ENCODE data around the gene COMMD8.
"Not testable (repeated sequence)": the region's sequence is repeated elsewhere in the genome, so short reads cannot be mapped to it uniquely, and the experiment has no call there.

COMMD8 gene

DNA sequence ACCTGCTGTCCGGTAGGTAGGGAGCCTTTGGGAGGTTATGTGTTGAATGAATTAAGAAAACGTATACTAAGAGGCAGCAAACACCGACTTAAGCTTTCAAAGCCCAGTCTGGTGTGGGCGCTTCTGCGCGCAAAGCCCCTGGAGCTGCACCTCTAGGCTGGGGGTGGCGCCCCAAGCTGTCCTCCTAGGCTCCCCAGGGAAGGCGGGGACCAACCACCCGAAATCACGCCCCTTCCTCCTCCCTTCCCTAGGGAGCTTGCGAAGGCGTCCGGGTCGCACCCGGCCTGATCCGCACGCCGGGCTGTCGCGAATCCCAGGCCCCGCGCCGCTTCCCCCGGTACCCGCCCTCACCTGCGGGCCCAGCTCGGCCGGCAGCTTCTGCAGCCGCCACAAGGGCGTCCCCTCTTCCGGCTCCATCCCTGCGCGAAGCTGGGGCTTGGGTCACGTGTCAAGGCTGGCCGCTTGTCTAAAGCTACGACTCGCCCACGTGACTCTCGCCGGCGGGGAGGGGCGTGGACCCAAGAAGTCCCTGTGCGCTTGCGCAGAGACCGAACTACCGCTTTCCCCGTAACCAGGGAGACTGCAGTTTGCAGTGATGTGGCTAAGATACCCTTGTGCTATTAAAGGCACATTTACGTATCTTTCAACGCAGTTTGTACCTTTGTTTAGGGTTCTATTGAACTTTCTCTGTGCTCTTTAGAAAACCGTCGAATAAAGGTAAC is at the start of gene COMMD8:
Gene COMMD8, minus strand, starts transcription at position 468 of the 722 bp plus-strand sequence. Its CDS starts 51 bp downstream, at position 417.
- DNase-seq = peak; percentile 96

DNA sequence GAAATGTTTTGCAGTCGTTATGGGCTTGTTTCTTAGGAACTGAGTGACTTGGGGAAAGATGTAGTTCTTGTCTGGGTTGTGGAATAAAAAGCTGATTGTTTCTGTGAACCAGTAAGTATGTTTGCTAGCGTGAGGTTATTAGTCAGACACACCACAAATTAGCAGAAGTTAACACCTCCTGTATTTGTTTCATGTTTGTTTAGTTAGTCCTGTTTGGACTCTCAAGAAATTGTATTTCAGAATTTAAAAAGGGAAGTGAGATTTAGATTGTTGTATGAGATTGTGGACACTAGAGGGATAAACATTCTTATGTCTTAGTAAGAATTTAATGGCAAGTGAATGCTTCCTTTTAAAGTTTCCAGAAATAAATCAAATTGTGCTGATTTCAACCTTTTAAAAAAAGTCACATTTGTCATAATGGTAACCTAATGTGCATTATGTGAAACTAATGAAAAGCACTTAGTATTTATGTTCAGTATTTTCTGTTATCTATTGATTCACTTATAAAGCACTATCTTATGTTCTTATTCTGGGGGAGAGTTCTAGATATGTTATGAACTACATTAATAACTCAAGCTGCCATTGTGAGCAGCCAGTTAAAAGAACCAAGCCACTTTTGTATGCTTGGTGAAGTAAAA is 47.1 kb upstream of the COMMD8 start:
- no peak for DNase-seq

DNA sequence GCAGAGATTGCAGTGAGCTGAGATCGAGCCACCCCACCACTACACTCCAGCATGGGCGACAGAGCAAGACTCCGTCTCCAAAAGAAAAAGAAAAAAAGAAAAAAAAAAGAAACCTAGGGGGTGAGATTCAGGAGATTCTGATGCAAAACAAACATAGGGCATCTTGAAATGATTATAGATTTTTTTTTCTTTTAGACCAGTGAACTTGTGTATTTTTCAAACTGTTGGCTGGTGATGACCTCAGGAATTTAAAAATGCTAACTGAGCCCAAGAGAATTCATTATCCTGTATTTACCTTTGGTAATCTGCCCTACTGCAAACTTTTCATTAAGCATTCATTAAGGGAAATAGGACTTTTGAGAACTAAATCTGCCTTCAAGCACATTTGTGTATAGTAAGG is 42.2 kb upstream of the COMMD8 start:
- DNase-seq = no peak

DNA sequence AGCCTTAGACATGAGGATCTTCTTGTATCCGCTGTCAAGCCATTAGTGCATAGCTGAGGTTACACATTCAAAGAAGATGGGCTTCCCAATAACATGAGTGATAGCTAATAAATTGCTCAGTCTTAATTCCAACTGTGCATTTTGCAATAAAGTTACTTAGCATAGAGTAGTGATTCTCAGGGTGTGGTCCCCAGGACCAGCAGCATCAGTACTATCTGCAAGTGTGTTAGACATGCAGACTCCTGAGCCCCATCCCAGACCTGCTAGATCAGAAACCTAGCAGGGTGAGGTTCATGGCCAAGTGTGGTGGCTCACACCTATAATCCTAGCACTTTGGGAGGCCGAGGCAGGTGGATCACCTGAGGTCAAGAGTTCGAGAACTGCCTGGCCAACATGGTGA is 41.6 kb upstream of the COMMD8 start:
- no peak for DNase-seq

DNA sequence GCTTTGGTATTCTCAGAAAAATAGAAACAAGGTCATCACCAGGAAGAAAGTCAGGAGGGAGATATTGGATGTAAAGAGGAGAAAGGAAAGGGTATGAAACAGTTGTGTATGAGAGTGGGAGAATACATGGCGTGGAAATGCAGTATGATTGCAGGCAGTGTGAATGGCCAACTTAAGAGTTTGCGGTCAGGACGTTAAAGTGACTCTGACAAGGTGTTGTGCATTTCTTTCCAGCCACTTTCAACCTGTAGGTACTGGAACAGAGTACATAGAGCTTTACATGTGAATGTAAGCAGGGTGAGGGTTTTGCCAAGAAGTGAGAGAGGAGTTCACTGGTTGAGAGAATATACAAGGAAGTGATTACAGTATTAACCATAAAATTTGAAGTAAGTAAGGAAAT is 37.3 kb upstream of the COMMD8 start:
- DNase-seq = no peak

DNA sequence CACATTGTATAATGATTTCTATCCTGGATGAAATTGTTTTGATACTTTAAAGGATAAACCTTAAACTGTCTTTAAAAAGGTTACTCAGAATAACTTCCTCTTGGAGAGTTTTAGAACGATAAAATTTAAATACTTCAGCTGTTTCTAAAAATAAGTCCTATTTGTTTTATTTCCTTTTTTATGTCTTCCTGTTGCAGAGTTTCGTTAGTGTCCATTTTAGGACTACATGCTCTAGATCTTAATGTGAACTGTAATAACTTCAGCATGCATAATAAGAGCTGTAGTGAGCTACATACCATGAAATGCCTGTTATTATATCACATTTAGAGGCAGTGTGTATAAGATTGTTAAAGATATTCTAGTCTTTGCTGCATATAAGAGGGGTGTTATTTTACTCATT is 36.2 kb upstream of the COMMD8 start:
- DNase-seq = no peak

DNA sequence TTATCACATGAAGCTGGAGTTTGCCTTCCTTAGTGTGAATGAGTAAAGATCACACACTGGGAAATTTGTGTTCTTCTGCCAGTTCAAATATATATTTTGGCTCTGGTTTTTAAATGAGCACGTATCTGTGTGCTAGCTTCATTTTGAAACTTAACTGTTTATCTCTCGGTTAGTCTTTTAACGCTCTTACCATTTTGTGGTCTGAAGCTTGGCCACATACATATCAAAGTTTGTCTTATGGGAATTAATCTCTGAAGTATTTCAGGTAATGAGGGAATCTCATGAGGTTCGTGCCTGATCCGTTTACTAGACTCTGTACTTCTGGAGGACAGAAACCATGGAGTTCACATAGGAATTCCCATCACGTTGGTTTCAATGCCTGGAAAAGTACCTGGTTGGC is 35.4 kb upstream of the COMMD8 start:
- DNase-seq = no peak

DNA sequence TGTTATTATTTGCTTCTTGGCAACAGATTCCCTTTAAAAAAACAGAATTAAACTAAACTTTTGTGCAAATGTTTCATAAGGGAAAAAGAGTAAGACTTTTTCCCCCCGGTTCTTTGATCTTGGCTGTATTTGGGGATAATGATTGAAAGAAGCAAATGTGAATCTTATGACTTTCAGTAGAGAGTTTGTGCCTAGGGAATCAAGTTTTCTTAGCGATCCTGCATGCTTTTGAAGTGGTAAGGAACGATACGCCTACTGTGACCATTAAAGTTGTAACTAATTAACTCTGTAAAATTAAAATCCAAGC is 30.6 kb upstream of the COMMD8 start:
- no peak for DNase-seq

DNA sequence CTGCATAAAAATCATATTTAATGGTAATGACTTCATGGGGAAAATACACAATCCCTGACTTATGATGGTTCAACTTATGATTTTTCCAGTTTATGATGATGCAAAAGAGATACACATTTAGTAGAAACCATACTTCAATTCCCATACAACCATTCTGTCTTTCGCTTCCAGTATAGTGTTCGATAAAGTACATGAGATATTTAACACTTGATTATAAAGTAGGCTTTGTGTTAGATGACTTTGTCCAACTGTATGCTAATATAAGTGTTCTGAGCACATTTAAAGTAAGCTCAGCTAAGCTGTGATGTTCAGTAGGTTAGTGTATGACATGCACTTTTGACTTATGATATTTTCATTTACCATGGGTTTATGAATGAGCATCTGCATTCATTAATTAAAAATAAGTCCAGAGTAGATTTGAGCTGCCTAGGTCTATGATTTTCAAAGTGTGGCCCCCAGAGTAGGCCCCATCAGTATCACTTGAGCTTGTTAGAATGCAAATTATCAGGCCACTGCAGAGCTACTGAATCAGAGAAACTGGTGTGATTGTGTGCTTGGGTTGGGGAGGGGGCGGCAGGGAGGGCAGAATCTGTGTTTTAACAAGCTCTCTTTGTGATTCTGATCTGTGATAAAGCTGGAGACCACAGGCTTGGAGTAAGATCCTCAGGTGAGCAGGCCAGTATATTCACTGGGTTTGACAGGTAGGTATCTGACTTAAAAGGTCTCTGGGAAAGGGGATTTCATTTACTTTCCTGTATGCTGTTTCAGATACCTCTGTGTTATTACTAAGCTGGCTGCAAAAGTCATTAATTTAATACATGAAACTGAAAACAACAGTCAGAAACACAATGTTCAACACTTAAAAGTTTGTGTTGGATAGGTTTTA is 30.0 kb upstream of the COMMD8 start:
- no peak for DNase-seq

DNA sequence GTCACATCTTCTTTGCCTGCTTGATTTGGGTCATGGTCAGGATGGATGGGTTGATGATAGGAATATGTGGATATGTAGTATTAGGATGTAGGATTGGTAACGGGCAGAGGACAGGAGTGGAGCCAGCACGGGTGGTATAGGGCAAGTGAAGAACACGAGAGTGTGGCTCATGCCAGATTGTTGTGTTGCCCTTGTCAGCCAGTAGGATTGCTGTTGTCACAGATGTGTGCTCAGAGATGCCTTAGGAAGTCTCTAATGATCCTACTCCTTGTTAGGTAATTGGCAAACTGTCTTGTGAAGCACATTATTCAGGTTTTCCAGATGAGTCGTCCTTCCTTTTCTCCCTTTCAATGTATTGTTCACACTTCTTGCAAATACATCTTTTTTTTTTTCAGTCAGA is 27.0 kb upstream of the COMMD8 start:
- DNase-seq = no peak

DNA sequence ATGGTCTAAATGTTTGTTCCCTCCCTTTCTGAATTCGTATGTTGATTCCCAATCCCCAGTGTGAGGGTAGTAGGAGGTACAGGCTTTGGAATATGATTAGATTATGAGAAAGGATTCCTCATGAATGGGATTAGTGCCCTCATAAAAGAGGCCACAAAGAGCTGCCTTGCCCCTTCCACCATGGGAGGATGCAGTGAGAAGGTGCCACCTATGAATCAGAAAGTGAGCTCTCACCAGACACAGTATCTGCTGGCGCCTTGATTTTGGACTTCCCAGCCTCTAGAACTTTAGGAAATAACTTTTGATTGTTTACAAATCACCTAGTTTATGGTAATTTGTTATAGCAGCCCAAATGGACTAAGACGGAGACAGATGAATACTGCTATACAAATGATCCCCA is 25.2 kb upstream of the COMMD8 start:
- no peak for DNase-seq

DNA sequence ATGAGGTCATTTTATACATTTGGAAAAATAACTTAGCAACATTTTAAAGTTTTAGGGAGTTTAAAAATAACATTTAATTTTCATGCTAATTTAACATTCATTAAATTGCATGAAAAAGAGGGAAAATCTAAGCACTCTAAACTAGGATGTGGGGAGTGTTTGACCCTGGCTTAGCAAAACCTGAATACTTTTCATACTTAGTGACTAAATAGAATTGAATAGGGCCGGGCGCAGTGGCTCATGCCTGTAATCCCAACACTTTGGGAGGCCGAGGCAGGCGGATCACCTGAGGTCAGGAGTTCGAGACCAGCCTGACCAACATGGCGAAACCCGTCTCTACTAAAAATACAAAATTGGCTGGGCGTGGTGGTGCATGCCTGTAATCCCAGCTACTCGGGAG is 23.2 kb upstream of the COMMD8 start:
- not testable (repeated sequence) for DNase-seq

DNA sequence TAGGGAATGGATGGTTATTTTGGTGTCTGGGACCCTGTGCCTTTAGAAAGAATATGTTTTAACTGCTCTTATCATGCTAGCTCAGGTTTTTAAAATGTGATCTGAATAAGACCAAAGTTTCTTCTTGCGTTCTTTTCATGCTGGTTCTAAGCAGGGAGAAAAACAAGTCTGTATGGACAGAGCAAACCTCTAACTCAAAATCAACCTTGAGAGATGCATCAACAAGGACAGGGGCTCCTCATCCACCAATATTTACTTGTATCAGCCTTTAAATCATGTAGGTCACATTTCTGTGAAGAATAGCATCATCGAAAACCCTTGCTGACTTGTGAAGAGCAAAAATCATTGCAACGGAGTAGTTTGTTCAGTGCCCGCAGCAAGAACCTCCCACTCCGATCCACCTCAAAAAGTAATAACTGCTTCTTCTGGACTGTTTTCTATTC is 22.8 kb upstream of the COMMD8 start:
- no peak for DNase-seq

DNA sequence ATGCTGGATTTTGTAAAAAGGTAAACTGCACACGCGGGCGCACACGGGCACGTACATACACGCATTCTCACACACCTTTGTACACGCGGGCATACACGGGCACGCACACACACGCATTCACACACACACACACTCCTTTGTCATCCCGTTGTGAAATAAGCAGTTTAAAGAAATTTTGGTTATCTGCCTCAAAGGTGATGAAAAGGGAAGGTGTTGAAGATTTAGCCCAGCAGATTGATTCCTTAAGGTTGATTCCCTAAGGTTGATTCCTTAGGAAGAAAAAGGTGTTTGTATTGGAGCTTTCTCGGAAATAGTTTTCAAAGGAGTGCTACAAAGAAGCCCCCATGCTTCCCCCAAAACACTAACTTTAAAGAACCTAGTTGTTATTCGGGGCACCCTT is 22.3 kb upstream of the COMMD8 start:
- no peak for DNase-seq

DNA sequence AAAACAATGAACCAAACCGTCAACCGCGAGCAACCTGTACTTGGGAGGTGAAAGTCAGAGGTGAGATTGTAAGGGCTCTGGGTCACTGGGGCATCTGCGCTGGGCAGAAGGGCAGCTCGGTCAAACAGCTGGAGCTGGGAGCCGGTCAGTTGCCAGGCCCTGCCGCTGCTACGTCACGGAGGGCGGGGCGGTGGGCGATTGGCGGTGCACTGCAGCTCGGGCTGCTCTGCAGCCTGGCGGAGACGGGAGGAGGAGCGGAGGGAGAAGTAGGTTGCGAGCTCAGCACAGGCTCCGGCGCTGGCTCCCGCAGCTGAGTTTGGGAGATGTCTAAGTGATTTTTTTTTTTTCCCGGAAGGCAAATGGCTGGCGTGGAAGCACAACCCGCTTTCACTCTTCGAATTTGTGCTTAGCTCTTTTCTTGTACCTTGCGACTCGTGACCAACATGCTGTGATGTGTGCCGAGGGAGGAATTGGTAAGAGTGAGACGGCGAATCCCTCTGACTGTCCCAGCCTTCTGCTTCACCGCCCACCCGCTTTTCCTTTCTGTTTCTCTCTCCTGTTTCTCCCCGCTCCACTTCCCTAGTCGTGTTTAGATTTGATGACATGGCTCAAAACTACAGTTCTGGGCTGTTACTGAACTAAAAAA is 21.7 kb upstream of the COMMD8 start, which contains the start of gene ATP10D:
Gene ATP10D, plus strand, starts transcription at position 229 of the 646 bp plus-strand sequence. CDS start 27,266 bp downstream, outside the sequence.
- DNase-seq = peak; percentile 66

DNA sequence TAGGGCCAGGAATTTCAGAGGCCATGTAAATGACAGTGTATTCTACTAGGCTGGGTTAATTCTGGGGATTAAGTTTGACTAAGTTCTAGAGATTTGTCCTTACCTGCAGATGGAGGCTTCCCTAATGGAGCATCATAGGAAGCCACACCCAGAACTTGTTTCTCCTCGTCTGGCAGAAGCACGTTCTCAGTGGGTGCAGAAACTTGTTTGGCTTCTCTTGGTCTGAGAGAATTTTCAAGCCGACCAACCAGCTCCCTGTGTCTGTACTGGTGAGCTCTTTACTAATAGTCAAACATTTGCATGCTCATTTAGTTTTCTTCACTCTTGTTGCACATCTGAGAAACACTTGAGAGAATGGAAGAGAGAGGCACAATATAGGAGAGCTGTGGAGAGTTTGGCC is 20.7 kb upstream of the COMMD8 start:
- DNase-seq = no peak

DNA sequence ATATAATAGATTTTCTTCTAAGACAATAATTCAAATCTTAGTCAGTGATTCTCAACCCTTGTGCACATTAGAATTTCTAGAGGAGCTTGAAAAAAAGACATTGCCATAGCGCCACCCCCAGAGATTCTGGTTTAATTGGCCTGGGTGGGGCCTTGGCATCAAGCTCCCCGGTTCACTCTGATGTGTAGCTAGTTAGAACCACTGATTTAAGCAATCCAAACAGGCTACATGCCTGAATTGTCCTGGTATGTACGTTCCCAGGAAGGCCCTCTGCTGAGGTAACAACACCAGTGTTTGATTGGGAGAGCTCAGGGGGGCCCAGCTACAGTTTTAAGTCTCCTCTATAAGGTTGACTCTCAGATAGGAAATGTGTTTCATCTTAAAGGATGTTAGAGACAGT is 20.2 kb upstream of the COMMD8 start:
- no peak for DNase-seq

DNA sequence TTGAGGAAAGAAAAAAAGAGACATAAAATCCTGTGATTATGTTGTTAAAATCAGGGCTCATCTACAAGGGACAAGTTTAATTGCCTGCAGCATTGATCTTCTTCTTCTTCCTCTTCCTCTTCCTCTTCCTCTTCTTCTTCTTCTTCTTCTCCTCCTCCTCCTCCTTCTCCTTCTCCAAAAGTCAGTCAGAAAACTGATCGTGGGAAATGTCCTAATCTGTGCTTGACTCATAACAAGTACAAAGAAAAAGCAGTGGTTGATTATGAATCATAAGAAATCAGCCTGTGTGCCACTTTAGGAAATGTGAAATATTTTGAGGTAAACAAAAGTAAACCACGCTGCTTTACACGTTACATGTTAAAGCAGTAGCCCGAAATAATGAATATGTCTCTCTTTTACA is 18.8 kb upstream of the COMMD8 start:
- no peak for DNase-seq

DNA sequence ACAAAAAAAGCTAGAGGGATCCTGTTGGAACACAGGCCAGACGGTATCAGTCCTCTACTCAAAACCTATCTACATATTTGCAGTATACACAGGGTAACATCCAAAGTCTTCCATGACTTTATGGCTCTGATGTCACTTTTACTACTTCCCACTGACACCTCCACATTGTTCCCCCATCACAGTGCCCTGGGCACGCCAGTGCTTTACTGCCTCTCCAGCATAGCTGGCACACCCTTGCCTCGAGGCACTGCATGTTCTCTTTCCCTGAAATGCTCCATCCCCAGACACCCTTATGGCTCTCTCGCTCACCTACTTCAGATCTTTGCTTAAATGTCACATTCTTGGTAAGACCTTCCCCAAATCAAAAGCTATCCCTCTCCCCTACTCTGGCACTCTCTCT is 15.3 kb upstream of the COMMD8 start:
- DNase-seq = no peak

DNA sequence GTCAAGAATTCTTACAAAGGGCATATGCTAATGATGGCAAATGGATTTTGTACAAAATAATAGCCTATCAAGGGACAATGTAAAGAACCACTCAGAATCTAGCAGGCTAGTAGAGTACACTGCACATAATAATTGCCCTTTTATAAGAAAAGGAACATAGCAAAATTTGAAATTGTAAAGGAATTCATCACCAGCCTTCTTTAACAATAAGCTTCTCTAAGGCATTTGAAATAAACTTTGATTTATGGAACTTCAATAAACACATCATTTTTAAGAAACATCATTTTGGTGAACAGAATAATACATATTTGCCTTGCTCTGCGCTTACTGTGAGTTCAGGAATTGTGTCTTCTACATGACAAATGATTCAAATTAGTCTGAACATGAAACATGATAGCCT is 11.9 kb upstream of the COMMD8 start:
- no peak for DNase-seq

DNA sequence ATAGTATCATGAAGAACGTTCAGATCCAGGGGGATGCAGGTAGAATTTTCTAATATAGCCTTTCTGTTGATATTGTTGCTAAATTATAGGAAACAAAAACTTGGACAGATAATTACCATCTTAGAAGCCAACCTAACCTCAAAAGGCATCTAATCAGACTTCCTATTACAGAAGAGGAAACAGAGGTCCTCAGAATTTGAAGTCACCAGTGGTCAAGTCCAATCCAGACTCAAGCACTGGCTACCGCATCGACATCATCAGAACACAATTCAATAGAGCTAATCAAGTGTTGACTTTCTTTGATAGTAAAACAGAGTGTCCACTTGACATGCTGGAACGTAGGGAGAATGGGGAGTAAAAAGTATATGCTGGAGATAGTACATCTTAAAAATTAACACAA is 11.3 kb upstream of the COMMD8 start:
- no peak for DNase-seq

DNA sequence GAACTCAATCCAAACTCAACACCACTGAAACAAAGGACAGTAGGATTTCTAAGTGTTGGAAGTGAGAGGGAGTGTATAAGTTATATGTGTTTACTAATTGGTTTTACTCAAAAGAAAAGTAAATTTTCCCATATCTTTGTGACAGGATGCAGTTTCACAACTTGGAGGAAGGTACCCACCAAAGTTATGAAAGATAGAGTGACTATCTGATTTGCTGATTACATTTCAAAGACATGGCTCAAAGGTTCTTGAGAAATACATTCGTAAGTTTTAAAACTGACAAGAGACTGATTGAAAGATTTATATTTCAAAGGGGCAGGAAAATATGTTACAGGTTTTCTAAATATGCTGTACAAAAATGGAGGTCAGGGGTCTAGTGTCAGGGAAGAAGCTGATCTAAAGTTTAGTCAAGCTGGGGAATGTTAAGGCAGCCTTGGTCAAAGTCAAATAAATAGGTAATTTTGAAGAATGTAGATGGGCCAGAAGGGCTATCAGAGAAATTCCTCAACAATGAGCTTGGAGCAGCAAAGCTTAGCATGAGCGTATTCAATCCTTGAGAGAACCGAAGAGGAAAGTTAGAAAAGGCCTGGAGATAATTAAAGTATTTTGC is 9.7 kb upstream of the COMMD8 start:
- no peak for DNase-seq

DNA sequence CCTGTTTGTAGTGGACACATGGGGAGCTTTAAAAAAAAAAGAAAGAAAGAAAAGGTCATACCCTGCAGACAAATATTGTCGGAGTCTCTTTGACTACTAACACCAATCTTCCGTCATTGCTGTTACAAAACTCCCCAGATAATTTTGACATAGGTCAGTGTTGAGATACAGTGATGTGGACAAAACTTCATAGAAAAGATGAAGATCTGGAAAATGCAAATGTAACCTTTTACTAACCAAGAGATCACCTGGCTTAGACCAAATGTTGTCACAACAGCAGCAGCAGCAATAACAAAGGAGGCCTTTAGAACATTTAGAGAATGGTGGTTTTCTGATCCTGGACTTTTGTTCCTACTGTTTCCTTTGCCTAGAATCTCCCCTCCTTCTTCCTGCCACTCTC is 8.1 kb upstream of the COMMD8 start:
- DNase-seq = no peak
